HG03175 (cell line): Measurements from ENCODE around the gene RELN.

Experiments
- ATAC-seq: cut with Tn5 transposase; IDR thresholded peaks from one replicate; pipeline ENCODE4 v1.9.1; 2021; ENCODE audit warnings: mild to moderate bottlenecking, moderate library complexity; ENCODE audit not compliant: unreplicated experiment

Gene RELN

GRCh38 chr7:103729026-103729425 is 260.4 kb downstream of the RELN start:
- no peak for ATAC-seq

- no peak for ATAC-seq
Measured at GRCh38 chr7:103727982-103728610, 261.4 kb downstream of the RELN start.

- no peak for ATAC-seq
Measured at GRCh38 chr7:103719070-103719469, 270.4 kb downstream of the RELN start.

- no peak for ATAC-seq
Measured at GRCh38 chr7:103718482-103719061, 270.9 kb downstream of the RELN start.

- ATAC-seq = no peak
Measured at GRCh38 chr7:103717574-103717973, 271.9 kb downstream of the RELN start.

- no peak for ATAC-seq
Measured at GRCh38 chr7:103715376-103716120, 273.9 kb downstream of the RELN start.

- ATAC-seq = no peak
Measured at GRCh38 chr7:103714376-103714927, 275.0 kb downstream of the RELN start.

GRCh38 chr7:103712991-103713778 is 276.3 kb downstream of the RELN start:
- no peak for ATAC-seq

GRCh38 chr7:103711413-103711812 is 278.0 kb downstream of the RELN start:
- ATAC-seq = no peak

GRCh38 chr7:103710247-103710646 is 279.2 kb downstream of the RELN start:
- ATAC-seq = no peak

GRCh38 chr7:103706805-103707204 is 282.7 kb downstream of the RELN start:
- no peak for ATAC-seq

GRCh38 chr7:103705542-103705941 is 283.9 kb downstream of the RELN start:
- ATAC-seq = no peak

- ATAC-seq = no peak
Measured at GRCh38 chr7:103704701-103705100, 284.8 kb downstream of the RELN start.

- ATAC-seq = no peak
Measured at GRCh38 chr7:103702982-103703381, 286.5 kb downstream of the RELN start.

- ATAC-seq = no peak
Measured at GRCh38 chr7:103702454-103702853, 287.0 kb downstream of the RELN start.

- ATAC-seq = no peak
Measured at GRCh38 chr7:103699032-103699431, 290.4 kb downstream of the RELN start.

GRCh38 chr7:103698064-103698463 is 291.4 kb downstream of the RELN start:
- no peak for ATAC-seq

- ATAC-seq = no peak
Measured at GRCh38 chr7:103695521-103695920, 293.9 kb downstream of the RELN start.

- ATAC-seq = no peak
Measured at GRCh38 chr7:103694304-103694703, 295.2 kb downstream of the RELN start.

- ATAC-seq = no peak
Measured at GRCh38 chr7:103691291-103691690, 298.2 kb downstream of the RELN start.
